OCI-LY7 (cell line): ENCODE results near the gene PRR33. TPM values are rescaled to one million over a fixed set of nuclear protein-coding genes. Genes with fewer than 3 reads are reported as not detected.

Source experiments
- BruUV-seq: library from RNA; stranded (reverse); fragments of 400-500 nt; replicated peaks from 2 replicates; lab custom pipeline; 2021; lab: Mats Ljungman, UMichigan
- CTCF ChIA-PET: fragments of 300-600 bp; sonication (Branson Sonifier 250); formaldehyde crosslinking; loops from one replicate; lab custom pipeline; 2022; ENCODE audit warnings: antibody characterized with exemption; ENCODE audit not compliant: unreplicated experiment; lab: Charles Lee
- POLR2A ChIA-PET: fragments of 300-600 bp; sonication (Branson Sonifier 250); formaldehyde crosslinking; loops from one replicate; lab custom pipeline; 2022; ENCODE audit warnings: antibody characterized with exemption; lab: Charles Lee
- DNase-seq: peaks from one replicate; pipeline ENCODE4 v3.0.0-alpha.2; 2015; ENCODE audit warnings: low spot score
- H2AFZ ChIP-seq: fragments of 200-600 bp; sonication (generic), shearing (Covaris generic); 2 replicates; pipeline ENCODE4 v1.6.1; 2014; ENCODE audit warnings: mild to moderate bottlenecking, antibody characterized with exemption, low read length, moderate library complexity
- H3K27ac ChIP-seq: fragments of 200-600 bp; sonication (generic); 2 replicates; pipeline ENCODE4 v1.5.1; 2014; ENCODE audit warnings: mixed run types, low read depth, mild to moderate bottlenecking, moderate library complexity, low read length, inconsistent platforms; ENCODE audit not compliant: poor library complexity, severe bottlenecking
- H3K36me3 ChIP-seq: fragments of 200-600 bp; sonication (generic); 2 replicates; pipeline ENCODE4 v1.6.1; 2014; ENCODE audit warnings: mild to moderate bottlenecking, antibody characterized with exemption, low read length, moderate library complexity, mixed read lengths; ENCODE audit not compliant: insufficient read depth
- H3K4me1 ChIP-seq: fragments of 200-600 bp; sonication (generic); 2 replicates; pipeline ENCODE4 v1.5.1; 2014; ENCODE audit warnings: mild to moderate bottlenecking, low read length; ENCODE audit not compliant: insufficient read depth, poor library complexity, severe bottlenecking
- H3K4me2 ChIP-seq: fragments of 200-600 bp; sonication (generic); 2 replicates; pipeline ENCODE4 v1.6.1; 2014; ENCODE audit warnings: mild to moderate bottlenecking, low read length
- H3K4me3 ChIP-seq: fragments of 200-600 bp; sonication (generic); 2 replicates; pipeline ENCODE4 v1.5.1; 2014; ENCODE audit warnings: mild to moderate bottlenecking, low read depth, low read length; ENCODE audit not compliant: poor library complexity, severe bottlenecking
- H3K79me2 ChIP-seq: fragments of 200-600 bp; sonication (generic); 2 replicates; pipeline ENCODE4 v1.6.1; 2016; ENCODE audit warnings: low read depth, mild to moderate bottlenecking, low read length, moderate library complexity, mixed read lengths; ENCODE audit not compliant: insufficient read depth
- H3K9me2 ChIP-seq: fragments of 200-600 bp; sonication (generic); 2 replicates; pipeline ENCODE4 v1.6.1; 2016; ENCODE audit warnings: mild to moderate bottlenecking, low read length, mixed read lengths; ENCODE audit not compliant: insufficient read depth
- H3K9me3 ChIP-seq: fragments of 200-600 bp; sonication (generic); 2 replicates; pipeline ENCODE4 v1.6.1; 2014; ENCODE audit warnings: mild to moderate bottlenecking, mixed run types, low read length, mixed read lengths
- H4K20me1 ChIP-seq: fragments of 200-600 bp; sonication (generic); 2 replicates; pipeline ENCODE4 v1.6.1; 2014; ENCODE audit warnings: mild to moderate bottlenecking, antibody characterized with exemption, low read length, moderate library complexity, mixed read lengths; ENCODE audit not compliant: insufficient read depth
- EZH2phosphoT487 ChIP-seq: fragments of 200-600 bp; sonication (generic); IDR thresholded peaks from 2 replicates; pipeline ENCODE4 v1.6.1; 2018; ENCODE audit warnings: low read depth, borderline replicate concordance, mild to moderate bottlenecking, mixed run types, antibody characterized with exemption, low read length, moderate library complexity, mixed read lengths
- intact Hi-C: fragments of 100-400 bp; cut with micrococcal nuclease; formaldehyde crosslinking; loops from one replicate; pipeline ENCODE4 v1.10.0; 2022; ENCODE audit not compliant: unreplicated experiment
- total RNA-seq, 2 experiments: library from RNA; depleted of rRNA in 1 of 2; stranded (reverse); fragments of >200 nt in 1 of 2; shearing (Covaris generic) in 1 of 2; gene quantifications; 2 replicates each; pipeline ENCODE4 v1.2.3, GENCODE V29; 2014 to 2022
- TF ChIP-seq, protein P1 (sequence below): fragments of 200-600 bp; sonication (generic); conservative IDR thresholded peaks from 2 replicates; pipeline ENCODE4 v1.5.1; 2014; ENCODE audit warnings: mild to moderate bottlenecking, antibody characterized with exemption, low read length, moderate library complexity, mixed read lengths

Gene PRR33
- total RNA-seq, 2 experiments from 2014 or later: not detected

DNA sequence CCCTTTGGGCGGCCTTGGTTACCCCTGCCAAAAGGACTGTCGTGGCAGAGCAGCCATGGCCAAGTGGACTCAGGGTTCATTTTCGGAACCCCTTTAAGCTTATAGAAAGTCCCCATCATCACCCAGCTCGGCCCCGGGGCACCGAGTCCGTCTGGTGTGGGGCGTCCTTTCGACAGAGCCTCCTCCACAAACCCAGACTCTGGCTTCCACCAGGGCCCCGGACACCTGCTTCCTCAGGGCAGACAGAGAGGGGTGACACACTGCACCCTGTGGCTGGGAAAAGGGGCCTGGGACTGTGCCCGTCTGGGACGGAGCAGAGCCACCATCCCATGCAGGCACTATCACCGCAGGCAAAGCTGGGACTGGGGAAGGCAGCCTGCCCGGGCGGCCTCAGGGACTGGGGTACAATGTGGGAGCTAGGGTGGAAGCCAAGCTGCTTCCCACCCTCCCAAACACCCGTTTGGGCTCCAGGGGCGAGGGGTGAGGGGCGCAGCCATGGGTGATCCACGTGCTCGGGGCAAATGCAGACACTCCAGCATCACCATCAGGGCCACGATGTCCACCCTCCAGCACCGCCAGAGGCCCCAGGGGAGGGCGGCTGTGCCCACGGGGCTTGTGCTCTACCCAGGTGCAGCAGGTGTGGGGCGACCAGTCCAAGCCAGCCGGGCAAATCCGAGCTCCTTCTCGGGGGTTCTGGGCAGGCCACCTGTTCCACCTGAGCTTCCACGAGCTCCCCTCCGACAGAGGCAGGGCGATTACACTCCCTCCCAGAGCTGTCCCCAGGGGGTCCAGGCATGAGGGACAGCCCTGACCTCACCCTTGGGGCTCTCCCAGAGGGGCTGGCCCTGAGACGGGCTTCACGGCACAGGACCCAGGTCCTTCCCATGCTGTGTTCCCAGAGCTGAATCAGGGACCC is 43.7 kb upstream of the PRR33 start:
- no TSS peak for BruUV-seq
- Histone ChIP-seq H3K27ac (no peak overlapping the region), H4K20me1 (no peaks in the 10 kb centered on the region), H2AFZ (no peak overlapping the region), H3K4me2 (no peak overlapping the region), H3K9me2 (no peaks in the 10 kb centered on the region), H3K4me1 (no peaks in the 10 kb centered on the region), H3K4me3 (no peak overlapping the region), H3K79me2 (no peaks in the 10 kb centered on the region), H3K9me3 (no peaks in the 10 kb centered on the region), H3K36me3 (no peaks in the 10 kb centered on the region)
- ChIA-PET POLR2A (no interaction called here), CTCF (no interaction called here)
- DNase-seq: no peak
- intact Hi-C loops: loop anchor here (2.0 kb wide), 1 partner anchor 23 kb away; no protein-coding TSS in a partner anchor
- no peak for TF ChIP-seq EZH2phosphoT487
- TF ChIP-seq, protein P1, sequence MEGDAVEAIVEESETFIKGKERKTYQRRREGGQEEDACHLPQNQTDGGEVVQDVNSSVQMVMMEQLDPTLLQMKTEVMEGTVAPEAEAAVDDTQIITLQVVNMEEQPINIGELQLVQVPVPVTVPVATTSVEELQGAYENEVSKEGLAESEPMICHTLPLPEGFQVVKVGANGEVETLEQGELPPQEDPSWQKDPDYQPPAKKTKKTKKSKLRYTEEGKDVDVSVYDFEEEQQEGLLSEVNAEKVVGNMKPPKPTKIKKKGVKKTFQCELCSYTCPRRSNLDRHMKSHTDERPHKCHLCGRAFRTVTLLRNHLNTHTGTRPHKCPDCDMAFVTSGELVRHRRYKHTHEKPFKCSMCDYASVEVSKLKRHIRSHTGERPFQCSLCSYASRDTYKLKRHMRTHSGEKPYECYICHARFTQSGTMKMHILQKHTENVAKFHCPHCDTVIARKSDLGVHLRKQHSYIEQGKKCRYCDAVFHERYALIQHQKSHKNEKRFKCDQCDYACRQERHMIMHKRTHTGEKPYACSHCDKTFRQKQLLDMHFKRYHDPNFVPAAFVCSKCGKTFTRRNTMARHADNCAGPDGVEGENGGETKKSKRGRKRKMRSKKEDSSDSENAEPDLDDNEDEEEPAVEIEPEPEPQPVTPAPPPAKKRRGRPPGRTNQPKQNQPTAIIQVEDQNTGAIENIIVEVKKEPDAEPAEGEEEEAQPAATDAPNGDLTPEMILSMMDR: no peak

DNA sequence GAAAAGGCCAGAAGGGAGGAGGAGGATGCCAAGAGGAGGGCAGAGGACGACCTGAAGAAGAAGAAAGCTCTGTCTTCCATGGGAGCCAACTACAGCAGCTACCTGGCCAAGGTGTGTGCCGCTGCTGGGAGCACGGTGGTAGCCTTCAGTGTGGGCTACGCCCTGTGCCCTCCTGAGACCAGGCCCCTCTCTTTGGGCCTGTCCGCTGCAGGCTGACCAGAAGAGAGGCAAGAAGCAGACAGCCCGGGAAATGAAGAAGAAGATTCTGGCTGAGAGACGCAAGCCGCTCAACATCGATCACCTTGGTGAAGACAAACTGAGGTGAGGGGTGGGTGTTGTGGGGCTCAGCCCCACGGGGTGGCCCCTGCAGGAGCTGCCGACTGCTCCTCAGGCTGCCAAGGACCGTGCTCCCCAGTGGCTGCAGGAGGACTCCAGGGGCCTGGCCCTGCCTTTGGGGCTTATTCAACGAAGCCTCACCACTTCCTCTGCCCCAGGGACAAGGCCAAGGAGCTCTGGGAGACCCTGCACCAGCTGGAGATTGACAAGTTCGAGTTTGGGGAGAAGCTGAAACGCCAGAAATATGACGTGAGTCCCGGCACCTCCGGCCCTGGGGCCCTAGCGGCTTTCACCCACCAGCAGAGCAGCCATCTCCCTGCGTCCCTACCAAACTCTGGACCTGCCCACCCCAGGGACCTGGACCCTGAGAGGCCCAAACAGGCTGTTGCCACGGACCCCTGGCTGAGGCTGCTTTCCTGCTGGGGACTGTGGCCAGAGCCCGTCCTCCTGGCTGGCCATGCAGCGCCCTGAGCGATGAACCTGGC is 42.9 kb upstream of the PRR33 start:
- no peaks in the 10 kb centered on the region for H4K20me1 ChIP-seq
- no TSS peak for BruUV-seq
- H3K4me3 ChIP-seq: no peak overlapping the region
- H2AFZ ChIP-seq: no peak overlapping the region
- POLR2A ChIA-PET: no interaction called here
- intact Hi-C loops: loop anchor here (2.0 kb wide), 1 partner anchor 22 kb away; no protein-coding TSS in a partner anchor
- H3K9me2 ChIP-seq: no peaks in the 10 kb centered on the region
- H3K4me1 ChIP-seq: no peaks in the 10 kb centered on the region
- H3K27ac ChIP-seq: no peak overlapping the region
- CTCF ChIA-PET: no interaction called here
- no peaks in the 10 kb centered on the region for H3K36me3 ChIP-seq
- no peaks in the 10 kb centered on the region for H3K79me2 ChIP-seq
- DNase-seq: no peak
- no peak overlapping the region for H3K4me2 ChIP-seq
- no peak for TF ChIP-seq EZH2phosphoT487
- TF ChIP-seq, protein P1: no peak
- no peaks in the 10 kb centered on the region for H3K9me3 ChIP-seq
